SHP77 (cell line): ENCODE data around the gene ACTL6B.

Experiments used
- DNase-seq, 2 experiments: peaks; one replicate each; lab custom pipeline; 2025; lab: John Stamatoyannopoulos, UW

ACTL6B gene

DNA sequence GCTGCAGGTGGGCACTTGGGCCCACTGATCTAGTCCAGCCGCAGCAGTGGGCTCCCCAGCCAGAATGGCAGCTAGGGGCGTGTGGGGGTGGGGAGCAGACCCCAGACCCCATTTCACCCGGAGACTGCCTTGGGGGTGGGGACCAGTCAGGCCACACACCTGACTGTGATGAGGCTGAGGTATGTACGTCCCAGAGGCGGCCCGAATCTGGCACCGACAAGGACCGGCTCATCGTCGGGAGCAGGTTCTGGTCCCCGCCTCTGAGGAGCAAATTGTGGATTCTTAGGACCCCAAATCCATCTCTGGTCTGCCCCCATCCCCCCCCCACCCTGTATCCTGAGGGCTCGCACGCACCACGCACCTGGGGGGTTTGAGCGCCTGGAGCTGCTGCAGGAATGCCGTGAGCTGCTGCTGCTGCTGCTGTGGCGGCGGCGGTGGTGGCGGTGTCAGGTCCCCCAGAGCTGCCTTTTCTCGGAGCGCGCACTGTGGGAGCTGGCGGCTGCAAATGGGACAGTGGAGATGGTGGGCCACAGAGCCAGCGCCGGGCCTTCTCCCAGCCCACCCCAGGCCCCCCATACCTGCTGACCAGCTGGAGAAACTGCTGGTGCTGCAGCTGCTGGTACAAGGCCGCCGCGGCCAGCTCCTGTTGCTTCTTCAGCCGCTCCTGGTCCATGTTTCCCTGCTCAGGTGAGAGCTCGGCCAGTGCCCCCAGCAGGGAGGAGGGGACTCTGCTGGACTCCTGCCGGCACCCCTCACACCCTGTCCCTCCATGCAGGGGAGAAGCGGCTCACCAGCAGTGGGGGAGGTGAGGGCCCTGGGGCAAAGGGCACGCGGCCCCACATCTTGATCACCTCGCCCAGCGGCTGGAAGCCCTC is 27.6 kb upstream of the ACTL6B start:
- no peak for DNase-seq

DNA sequence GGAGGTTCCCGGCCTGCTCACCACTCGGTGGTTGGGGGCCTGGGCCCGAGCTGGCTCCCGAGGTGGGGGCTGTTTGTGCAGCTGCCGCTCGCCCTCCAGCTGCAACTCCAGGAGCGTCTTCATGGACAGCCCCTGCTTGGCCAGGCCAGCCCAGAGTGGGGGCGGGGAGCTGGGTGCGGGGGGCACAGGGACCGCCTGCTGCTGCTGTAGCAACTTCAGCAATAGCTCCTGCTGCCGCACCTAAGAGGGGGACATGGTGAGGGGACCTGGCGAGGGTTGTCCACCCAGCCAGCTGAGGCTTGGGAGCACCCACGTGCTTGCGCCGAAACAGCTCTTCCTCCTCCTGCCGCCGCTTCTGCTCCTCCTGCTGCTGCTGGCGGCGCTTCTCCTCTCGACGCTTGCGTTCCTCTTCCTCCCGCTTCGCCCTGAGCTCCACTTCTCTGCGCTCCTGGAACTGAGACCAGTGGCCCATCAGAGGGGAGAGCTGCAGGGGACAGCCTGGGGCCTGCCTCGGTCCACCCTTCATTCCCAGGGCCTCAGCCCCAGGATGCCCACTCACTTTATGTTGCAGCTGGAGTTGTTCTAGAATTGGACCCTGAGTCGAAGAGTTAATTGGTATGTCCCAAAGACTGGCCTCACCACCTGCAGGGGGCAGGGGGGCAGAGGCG is 26.9 kb upstream of the ACTL6B start:
- no peak for DNase-seq

DNA sequence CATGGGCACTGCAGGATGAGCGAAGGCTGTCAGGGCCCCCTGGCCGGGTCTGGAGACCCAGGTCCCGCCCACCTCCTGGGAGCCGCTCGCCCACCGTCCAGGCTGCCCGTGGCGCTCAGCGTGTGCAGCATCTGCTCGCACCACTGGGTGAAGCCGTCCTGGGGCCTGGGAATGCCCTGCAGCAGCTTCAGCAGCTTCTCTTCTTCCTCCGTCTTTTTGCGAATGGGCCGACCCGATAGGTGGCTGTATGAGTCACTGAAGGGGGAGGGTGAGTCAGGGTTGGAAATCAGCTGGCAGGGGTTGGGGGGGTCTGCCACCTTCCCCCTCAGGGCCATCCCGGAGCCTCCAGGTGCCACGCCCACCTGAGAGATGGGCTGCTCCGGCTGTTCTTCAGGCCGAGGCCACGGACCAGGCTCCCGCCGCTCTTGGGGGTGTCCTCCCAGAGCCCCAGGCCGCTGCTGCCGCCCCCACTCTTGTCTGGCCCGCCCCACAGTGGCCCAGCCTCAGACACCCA is 26.0 kb upstream of the ACTL6B start:
- no peak for DNase-seq

- no peak for DNase-seq
Measured at GRCh38 chr7:100681491-100682227, 25.4 kb upstream of the ACTL6B start.

GRCh38 chr7:100680576-100681271 is 24.5 kb upstream of the ACTL6B start:
- no peak for DNase-seq

GRCh38 chr7:100679927-100680575 is 23.8 kb upstream of the ACTL6B start:
- DNase-seq = no peak

DNA sequence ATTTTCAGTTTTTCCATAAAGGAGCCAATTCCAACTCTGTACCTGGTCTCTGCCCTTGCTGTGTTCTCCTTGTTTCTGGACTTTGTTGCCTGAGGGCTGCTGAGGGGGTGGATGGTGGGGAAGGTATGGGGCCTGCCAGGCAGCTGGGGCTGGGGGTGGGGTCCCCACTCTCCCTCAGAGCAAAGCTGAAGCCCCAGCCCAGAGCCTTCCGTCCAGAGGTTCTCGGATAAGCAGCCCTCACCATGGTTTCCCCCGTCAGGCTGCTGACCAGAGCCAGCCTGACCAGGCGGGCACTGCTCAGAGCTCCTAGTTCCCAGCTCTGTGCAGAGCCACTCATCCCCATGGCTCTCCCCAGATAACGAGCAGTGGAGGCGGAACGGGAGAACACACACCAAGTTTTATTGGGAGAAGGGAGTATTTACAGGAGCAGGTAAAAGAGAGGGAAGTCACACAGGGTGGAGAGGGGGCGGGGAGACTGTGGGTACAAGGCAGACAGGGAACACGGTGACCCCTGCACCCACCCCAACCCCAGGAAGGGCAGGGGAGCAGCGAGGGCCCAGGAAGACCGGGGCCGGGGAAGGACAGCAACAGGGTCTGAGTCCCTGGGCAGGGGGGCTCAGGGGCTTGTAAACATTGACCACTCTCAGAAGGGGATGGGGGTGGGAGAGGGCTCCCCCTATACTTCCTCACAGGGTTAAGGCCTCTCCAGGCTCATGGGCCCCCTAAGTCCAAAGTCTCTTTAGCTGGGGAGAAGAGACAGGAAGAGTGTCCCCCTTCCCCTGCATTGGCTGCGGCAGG is 23.1 kb upstream of the ACTL6B start:
- no peak for DNase-seq

DNA sequence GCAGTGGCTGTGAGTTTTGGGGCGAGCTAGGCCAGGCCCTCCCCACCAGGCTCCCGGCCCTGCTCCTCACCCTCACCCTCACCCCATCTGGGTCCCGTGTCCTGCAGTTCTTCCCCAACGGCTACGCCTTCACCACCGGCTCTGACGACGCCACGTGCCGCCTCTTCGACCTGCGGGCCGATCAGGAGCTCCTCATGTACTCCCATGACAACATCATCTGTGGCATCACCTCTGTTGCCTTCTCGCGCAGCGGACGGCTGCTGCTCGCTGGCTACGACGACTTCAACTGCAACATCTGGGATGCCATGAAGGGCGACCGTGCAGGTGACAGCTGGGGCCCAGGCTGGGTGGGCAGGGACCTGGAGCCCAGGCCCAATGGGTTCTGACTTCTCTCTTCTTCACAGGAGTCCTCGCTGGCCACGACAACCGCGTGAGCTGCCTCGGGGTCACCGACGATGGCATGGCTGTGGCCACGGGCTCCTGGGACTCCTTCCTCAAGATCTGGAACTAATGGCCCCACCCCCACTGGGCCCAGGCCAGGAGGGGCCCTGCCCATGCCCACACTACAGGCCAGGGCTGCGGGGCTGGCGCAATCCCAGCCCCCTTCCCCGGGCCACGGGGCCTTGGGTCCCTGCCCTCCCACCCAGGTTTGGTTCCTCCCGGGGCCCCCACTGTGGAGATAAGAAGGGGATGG is 22.2 kb upstream of the ACTL6B start:
- no peak for DNase-seq

GRCh38 chr7:100677308-100678267 is 21.3 kb upstream of the ACTL6B start:
- no peak for DNase-seq

DNA sequence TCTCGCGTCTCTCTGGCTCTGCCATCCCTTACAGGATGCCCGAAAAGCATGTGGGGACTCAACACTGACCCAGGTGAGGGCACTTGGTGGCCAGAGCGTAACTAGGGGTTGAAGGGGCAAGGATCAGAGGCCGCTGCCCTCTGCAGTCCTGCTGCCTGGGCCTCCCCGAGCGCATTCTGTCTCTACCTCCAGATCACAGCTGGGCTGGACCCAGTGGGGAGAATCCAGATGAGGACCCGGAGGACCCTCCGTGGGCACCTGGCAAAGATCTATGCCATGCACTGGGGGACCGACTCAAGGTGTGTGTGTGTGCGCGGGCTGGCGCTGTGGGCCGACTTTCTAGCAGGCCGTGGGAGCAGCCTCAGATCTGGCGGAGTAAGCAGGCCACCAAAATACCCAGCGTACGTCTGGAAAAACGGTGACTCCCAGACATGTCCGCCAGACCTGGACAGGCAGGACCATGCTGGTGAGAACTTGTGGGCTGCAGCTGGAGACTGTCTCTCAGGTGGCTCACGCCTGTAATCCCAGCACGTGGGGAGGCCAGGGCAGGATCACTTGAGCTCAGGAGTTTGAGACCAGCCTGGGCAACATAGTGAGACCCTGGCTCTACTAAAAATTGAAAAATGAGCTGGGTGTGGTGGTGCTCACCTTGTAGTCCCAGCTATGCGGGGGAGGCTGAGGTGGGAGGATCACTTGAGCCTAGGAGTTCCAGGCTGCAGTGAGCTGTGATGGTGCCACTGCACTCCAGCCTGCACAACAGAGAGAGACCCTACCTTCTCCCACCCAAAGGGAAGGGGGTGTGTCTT is 20.5 kb upstream of the ACTL6B start:
- no peak for DNase-seq

DNA sequence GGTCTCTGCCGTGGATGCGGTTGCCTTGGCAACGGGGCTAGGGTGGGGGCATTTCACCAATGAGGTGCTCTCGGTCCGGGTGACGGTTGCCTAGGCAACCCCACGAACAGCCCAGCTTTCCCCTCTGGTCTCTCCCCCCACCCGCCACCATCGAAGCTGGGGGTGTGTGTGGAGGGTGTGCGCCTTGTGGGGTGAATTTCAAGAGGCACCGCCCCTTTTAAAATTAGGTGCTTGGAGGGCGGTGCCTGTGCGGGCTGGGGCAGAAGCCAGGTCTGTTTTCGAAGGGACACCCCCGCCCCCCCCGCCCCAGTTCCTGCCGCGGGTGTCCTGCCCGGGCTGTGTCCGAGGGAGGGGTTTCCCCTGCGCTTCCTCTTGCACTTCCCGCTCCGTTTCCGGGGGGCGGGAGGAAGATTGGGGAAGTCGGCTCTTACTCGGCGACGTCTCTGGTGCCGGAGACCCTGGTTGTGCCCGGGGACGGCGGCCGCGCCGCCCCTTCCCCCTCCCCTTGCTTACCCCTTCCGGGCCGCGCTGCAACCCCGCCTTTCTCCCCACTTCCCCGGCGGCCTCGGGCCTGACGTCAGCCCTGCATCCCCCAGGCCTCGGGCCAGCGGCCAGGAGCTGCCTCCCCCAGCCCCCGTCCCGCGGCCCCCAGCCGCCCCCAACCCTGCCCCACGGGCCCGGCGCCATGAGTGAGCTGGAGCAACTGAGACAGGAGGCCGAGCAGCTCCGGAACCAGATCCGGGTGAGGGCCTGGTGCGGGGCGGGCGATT is 19.5 kb upstream of the ACTL6B start:
- peak in 1 of 2 experiments; percentile 6 for DNase-seq

DNA sequence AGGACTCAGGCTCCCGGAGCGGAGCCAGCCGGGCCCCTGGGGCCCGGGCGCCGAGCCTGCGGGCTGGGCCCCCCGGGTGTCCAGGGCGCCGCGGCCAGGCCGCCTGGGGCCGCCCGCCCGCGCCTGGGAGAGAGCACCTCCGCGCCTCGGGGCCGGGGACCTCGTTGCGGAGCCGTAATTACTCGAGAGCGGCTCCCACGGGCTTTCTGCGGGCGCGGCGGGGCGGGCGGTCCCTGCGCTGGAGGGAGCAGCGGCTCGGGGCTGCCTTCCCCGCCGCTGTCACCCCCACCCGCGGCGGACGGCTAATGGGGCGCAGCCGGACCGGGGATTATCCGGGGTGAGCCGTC is 18.8 kb upstream of the ACTL6B start:
- no peak for DNase-seq

- DNase-seq = no peak
Measured at GRCh38 chr7:100674411-100675104, 18.3 kb upstream of the ACTL6B start.

DNA sequence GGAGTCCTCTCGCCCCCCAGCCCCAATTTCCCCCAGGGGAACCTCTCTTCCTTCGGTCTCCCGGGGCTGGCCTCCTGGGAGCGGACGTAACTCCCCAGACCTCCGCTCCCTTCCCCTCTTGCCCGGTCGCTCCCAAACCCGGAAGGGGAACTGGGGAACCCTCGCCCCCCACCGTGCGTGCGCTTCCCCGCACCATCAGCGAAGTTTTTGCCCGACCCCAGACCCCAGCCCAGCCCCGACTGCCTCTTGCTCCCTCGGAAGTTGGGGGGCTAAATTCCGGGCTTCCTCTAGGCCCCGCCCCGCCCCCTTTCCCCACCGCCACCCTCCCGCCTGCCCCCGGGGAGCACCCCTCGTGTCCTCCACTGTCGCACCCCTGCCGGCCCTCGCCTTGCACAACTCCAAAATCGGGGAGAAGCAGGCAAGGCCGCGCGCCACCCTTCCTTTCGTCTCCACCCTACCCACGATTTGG is 17.7 kb upstream of the ACTL6B start:
- DNase-seq = no peak

DNA sequence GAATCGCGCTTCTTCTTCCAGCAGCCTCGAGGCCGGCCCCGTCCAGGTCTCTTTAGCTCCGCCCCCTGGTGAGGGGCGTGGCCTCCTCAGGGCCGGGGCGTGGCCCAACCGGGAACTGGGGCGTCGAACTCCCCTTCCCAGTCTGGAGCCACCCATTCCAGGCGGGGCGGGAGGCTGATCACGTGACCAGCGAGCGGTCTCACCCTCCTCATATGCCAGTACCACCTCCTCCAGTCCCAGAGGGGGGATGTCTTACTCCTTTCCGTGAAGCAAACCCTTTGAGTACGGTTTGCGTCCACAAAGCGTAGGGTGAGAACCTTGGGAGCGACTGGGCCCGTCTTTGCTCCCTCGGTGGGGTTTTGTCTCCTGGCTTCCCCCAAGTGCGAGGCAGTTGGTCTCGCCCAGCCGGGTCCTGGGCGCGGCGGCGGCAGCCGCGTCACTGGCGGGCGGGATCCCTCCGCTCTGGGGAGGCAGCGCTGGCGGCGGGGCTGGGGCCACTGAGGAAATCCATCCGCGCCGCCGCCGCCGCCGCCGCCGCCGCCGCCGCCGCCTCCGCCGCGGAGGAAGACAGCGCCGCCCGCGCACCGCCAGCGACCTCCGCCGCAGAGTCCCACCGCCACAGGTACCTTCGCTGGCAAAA is 17.2 kb upstream of the ACTL6B start, which contains the start of gene GNB2:
Gene GNB2, plus strand, starts transcription at position 439 of the 640 bp plus-strand sequence. CDS start 2,526 bp downstream, outside the sequence.
- DNase-seq = peak; percentile 92 to 94
